Mammary epithelial cell (primary cell): ENCODE measurements around the gene BPGM.

ENCODE experiments used
- CTCF ChIP-seq, 2 donors: IDR thresholded peaks in 1 of 2; conservative IDR thresholded peaks in 1 of 2; 2 replicates each; pipeline ENCODE4 v1.5.1; 2011 to 2012; ENCODE audit warnings: inconsistent platforms in 2 of 2, low read length in 2 of 2, mild to moderate bottlenecking in 2 of 2, control low read depth in 1 of 2, low read depth in 1 of 2; ENCODE audit not compliant: insufficient read depth in 1 of 2; ENCODE audit errors: extremely low read depth in 1 of 2
- EZH2 ChIP-seq: IDR thresholded peaks from 2 replicates; pipeline ENCODE4 v1.6.1; 2012; ENCODE audit warnings: low read length, inconsistent platforms, borderline replicate concordance

GRCh38 chr7:134601459-134601858 is 45.2 kb upstream of the BPGM start:
- TF ChIP-seq CTCF (conservative IDR thresholded peaks at IDR 0.05 in 1 of 2, IDR thresholded peaks at IDR 0.05 in 1 of 2; ENCODE audit: extremely low read depth in 1 of 2, insufficient read depth in 1 of 2, low read depth in 1 of 2, low read length in 2 of 2) = no peak
- TF ChIP-seq EZH2 = no peak
